NK-92 treated with Interleukin-12 subunit alpha and Interleukin-12 subunit beta, amount 100 ng/mL, for 24 hours (cell line): Measurements from ENCODE around the gene SH2D4B.

Experiments
- DNase-seq: peaks from one replicate; lab custom pipeline; 2025; lab: John Stamatoyannopoulos, UW

The SH2D4B gene

GRCh38 chr10:80504158-80504811 lies 33.4 kb upstream of the SH2D4B start:
- DNase-seq = no peak

DNA sequence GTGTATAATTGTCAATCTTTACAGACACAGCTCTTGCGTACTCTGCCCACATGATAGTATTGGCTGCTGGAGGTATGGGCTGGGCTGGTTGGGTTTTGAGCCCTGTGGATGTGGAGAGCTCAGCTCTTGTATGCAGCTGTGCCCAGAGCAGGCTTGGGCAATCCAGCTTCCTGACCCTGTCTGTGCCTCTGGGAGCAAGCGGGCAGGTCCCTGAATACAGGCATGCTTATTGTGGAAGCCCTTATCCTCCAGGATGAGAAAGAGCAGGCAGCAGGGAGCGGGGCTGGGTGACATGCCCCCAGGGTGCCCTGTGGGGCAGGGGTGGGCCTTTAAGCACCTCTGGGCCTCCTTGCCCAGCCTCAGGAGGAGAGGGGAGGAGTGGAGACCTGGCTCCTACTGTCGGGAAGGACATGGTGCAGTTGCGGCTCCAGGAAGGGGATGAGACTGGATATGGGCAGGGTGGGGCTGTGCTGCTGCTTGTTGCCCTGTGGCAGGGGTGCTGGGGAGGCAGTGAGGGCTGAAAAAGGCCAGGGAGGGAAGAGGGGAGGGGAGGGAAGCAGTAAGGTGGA lies 32.7 kb upstream of the SH2D4B start:
- DNase-seq = no peak

DNA sequence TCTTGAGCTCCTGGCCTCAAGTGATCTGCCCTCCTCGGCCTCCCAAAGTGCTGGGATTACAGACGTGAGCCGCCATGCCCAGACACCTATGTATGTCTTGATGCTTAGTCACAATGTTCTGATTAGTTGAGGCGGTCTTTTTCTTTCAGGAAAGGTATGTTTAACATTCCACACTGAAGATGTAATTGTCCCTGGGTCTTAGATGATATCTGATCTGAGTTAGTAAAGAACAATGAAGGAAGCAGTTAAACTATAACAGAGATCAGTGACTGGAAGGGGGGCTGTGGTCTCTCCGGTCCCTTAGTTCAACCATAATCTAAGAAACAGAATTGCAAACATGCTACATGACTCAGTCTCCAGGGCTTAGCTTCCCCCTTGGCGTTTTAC lies 31.5 kb upstream of the SH2D4B start:
- DNase-seq = no peak

GRCh38 chr10:80506836-80507487 lies 30.7 kb upstream of the SH2D4B start:
- DNase-seq = no peak

DNA sequence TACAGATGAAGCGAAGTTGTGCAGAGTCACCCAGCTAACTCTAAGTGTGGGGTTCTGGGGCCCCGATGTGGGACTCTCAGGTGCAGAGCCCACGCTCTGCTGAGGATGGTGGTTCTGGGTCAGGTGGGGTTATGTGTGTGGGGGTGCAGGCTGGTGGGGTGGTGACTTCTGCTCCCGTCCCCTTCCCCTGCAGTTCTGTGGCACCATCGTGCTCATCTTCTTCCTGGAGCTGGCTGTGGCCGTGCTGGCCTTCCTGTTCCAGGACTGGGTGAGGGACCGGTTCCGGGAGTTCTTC lies 28.6 kb upstream of the SH2D4B start:
- DNase-seq = no peak

DNA sequence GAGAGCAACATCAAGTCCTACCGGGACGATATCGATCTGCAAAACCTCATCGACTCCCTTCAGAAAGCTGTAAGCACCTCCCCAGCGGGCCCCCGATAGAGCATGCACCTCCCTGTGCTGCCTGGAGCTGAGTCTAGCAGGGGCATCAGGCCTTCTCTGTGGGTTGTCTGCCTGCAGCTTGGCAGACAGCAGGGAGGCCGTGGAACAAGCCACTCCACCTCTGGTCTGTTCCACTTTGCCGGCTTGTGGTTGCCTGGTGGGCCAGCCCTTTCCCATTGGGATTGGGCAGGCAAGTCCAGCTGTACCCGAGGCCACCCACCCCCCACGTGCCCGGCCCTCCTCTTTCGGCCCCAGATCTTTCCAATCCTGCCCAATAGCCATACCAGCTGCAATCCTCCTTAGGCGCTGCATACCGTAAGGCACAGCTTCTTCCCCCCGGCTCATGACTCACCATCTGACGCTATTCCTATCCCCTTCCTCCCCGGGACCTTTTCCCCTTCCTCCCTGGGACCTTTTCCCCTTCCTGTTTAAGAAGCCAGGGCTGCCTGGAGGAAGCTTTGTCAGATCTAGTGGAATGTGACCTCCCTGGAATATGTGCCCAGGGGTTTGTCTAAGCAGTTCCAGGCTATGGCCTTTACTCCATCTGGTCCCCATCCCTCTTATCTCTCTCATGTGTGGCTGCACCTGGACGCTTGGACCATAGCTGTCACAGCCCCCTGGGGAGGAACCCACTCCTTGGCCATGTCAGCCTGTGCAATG lies 28.1 kb upstream of the SH2D4B start:
- DNase-seq = no peak

GRCh38 chr10:80512031-80512526 lies 25.6 kb upstream of the SH2D4B start:
- DNase-seq = no peak

DNA sequence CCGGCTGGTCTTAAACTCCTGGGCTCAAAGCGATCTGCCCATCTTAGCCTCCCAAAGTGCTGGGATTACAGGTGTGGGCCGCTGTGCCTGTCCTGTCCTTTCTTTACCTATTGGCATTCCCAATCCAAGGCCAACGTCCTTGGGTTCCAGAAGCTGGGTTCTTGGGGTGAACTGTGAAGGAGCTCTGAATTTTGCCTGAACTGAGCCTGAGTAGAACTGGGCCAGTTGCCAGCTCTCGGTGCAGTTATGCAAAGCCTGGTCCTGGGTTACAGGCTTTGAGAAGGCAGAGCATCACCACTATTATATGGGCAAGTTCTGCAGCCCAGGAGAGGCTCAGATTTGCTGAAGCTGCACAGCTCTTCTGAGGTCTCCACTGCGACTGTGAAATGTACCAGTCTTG lies 24.6 kb upstream of the SH2D4B start:
- DNase-seq = no peak

- no peak for DNase-seq
These were observed 22.2 kb upstream of the SH2D4B start for GRCh38 chr10:80515511-80515910.

DNA sequence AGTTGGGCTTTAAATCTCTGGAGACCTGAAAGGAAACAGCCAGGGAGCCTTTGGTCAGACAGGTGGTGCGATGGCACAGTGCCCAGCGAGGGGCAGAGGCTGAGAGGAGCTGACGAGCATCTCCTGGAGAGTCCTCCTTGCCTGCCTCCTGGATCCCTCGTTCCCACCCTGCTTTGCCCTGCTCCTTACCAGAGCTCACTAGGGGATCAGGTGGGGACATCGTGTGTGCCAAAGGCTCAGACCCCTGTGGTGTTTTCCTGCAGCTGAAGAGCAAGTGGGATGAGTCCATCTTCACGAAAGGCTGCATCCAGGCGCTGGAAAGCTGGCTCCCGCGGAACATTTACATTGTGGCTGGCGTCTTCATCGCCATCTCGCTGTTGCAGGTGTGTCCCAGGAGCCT lies 21.8 kb upstream of the SH2D4B start:
- DNase-seq = no peak

DNA sequence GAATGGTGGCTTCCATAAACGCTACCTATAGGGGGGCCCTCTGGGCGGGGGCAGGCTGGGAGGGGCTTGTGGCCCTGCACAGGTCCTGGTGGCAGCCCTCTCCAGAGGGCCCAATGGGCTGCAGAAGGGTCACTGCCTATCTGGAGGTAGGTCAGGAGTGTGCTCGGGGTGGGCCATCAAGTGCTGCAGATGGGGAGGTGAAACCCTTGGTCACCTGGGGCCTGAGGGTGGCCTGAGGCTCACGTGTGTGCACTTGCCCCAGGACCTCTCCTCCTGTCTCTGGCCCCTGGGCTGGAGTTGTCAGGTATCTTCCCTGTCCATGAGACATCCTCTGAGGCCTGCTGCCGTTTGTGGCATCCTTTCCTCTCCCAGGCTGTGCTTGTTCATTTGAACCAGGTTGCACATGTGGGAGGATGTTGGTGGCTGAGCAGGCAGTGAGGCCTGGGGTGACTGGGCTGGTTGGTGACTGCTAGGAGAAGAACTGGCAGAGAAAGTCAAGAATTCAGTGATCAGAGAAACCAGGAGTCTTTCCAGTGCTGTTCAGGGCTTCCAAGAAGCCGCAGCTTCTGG lies 21.1 kb upstream of the SH2D4B start:
- no peak for DNase-seq

GRCh38 chr10:80517416-80518142 lies 20.1 kb upstream of the SH2D4B start:
- DNase-seq = no peak

DNA sequence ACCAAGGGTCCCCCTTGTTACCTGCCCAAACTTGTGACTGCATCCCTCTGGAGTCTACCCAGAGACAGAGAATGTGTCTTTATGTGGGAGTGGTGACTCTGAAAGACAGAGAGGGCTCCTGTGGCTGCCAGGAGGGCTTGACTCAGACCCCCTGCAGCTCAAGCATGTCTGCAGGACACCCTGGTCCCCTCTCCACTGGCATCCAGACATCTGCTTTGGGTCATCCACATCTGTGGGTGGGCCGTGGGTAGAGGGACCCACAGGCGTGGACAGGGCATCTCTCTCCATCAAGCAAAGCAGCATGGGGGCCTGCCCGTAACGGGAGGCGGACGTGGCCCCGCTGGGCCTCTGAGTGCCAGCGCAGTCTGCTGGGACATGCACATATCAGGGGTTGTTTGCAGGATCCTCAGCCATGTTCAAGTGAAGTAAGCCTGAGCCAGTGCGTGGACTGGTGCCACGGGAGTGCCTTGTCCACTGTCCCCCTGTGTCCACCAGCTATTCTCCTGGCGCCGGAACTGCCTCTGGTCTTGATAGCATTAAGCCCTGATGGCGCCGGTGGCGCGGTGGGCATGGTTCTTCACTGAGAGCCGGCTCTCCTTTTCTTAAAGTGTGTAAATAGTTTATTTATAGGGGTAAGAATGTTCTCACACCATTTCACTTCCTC lies 19.4 kb upstream of the SH2D4B start:
- no peak for DNase-seq

DNA sequence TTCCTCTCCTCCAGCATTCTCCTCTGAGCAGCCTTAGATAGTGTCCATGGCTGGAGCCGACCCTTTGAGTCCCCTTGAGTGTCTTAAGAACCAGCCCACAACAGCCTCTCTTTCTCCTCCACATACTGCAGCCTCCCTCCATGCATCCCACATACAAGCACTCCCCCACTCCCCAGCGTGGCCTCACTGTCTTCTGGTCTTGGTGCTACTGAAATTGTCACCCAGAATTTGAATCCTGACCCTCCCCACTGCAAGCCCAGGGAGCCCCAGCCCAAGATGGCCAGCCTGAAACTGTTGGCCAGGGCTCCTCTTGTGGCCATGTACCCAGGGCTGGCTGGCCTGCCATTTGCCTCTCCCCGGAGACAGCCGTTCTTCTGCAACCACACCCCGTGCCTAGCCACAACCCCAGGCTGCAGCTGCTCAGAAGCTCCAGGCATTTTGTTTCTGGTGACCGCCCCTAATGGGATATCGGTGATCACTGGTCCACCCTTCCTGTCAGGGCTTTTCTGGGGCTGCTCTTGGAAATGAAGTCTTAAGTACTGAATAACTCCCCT lies 18.8 kb upstream of the SH2D4B start:
- DNase-seq = no peak

DNA sequence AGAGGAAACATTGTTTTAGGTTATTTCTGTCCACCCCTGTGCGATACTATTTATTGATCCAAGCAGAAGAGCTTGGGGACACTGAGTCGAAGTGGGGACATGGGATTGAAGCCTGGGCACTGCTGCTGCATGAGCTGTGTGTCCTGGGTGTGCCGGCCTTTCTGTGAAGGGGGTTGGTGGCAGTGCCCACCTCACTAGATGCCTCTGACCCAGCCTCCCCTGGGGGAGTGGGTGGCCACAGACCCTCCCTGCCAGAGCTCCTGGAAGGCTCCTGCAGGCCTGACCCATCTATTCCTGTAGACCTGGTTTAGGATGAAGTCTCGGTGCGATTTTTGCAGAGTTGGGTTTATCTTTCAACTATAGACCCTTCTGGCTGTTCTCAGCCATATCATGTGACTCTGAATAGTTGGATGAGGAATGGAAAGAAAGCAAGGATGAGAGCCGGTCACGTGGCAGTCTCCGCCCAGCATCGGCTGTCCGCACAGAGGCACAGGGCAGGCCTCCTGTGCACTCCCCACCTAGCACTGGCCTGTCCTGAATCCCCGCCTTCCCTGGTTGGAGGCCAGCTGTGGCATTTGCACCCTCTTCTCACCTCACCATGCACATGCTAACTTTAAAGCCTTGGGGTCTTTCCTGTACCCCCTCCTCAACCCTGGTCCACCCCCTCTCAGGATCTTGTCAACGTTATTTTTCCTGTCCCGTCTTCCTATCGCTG lies 17.6 kb upstream of the SH2D4B start:
- no peak for DNase-seq

GRCh38 chr10:80520661-80521470 lies 16.8 kb upstream of the SH2D4B start:
- no peak for DNase-seq

- no peak for DNase-seq
These were observed 14.8 kb upstream of the SH2D4B start for GRCh38 chr10:80522756-80523363.

- no peak for DNase-seq
These were observed 13.9 kb upstream of the SH2D4B start for GRCh38 chr10:80523773-80524172.
